ENCODE results near the gene PPP1R9B. TPM values are rescaled to one million over a fixed set of nuclear protein-coding genes. Genes with fewer than 3 reads are reported as not detected.

The PPP1R9B gene, protein sequence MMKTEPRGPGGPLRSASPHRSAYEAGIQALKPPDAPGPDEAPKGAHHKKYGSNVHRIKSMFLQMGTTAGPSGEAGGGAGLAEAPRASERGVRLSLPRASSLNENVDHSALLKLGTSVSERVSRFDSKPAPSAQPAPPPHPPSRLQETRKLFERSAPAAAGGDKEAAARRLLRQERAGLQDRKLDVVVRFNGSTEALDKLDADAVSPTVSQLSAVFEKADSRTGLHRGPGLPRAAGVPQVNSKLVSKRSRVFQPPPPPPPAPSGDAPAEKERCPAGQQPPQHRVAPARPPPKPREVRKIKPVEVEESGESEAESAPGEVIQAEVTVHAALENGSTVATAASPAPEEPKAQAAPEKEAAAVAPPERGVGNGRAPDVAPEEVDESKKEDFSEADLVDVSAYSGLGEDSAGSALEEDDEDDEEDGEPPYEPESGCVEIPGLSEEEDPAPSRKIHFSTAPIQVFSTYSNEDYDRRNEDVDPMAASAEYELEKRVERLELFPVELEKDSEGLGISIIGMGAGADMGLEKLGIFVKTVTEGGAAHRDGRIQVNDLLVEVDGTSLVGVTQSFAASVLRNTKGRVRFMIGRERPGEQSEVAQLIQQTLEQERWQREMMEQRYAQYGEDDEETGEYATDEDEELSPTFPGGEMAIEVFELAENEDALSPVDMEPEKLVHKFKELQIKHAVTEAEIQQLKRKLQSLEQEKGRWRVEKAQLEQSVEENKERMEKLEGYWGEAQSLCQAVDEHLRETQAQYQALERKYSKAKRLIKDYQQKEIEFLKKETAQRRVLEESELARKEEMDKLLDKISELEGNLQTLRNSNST
- total RNA-seq (2022; extraction: Qiagen RNA extraction; ENCODE audit: low read depth) = 35.3 to 62.2 TPM (median 57.5 TPM) in 5 replicates

DNA sequence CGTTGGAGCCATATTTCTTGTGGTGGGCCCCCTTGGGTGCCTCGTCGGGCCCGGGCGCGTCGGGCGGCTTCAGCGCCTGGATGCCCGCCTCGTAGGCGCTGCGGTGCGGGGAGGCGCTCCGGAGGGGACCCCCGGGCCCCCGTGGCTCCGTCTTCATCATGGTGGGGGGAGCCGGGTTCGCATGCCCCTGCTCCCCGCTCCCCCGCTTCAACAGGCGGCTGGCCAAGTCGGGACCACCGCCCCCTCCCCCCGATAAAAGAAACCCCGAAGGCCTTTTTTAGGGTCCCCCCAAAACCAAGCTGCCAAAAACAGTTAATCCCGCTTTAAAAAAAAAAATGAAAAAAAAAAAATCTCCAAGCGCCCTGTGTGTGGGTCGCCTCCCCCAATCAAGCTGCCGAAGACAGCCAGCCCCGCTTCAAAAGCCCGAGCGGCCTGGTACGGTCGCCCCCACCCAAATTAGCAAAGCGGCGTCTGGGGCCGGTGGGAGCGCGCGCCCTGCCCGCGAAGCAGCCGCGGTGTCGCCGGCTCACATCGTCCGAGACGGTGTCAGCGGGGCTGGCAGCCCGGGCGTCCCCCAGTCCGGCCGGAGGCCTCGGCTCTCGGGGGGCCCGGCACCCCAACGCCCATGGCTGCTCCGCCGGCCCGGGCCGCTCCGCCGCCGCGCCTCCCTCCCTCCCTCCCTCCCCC, at the start of gene PPP1R9B:
Gene PPP1R9B, minus strand, starts transcription at position 324 of the 687 bp plus-strand sequence. Its CDS starts 164 bp downstream, at position 160.

DNA sequence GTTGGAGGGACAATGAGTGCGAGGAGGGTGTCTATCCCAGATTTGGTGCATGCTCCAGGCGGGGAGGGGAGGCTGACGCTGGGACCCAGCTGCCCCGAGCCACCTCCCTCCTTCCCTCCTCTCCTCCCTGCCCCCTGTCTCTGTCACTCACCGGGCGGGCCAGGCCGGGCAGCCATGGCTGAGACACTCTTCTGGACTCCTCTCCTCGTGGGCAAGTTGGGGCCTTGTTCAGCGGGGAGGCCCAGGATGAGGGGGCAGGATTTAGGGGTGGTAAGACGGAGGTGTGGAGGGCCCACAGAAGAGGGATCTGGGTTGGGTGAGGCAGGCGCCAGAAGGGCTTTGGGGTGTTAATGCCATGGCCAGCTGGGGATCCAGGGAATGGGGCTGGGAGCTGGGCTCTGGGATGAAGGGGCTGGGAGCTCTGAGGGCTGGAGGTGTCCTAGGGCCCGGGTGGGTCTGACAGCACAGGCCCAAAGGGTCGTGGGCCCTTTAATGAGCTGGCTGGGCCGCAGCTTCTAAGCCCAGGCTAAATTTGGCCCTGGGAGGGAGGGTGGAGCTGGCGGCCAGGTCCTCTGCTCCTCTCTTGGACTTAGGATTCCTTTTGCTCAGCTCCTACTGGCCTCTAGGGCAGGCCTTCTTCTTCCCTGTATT, 15.5 kb upstream of the PPP1R9B start, which contains the start of gene SGCA:
Gene SGCA, plus strand, starts transcription at position 139 of the 651 bp plus-strand sequence. Its CDS starts 36 bp downstream, at position 175.

DNA sequence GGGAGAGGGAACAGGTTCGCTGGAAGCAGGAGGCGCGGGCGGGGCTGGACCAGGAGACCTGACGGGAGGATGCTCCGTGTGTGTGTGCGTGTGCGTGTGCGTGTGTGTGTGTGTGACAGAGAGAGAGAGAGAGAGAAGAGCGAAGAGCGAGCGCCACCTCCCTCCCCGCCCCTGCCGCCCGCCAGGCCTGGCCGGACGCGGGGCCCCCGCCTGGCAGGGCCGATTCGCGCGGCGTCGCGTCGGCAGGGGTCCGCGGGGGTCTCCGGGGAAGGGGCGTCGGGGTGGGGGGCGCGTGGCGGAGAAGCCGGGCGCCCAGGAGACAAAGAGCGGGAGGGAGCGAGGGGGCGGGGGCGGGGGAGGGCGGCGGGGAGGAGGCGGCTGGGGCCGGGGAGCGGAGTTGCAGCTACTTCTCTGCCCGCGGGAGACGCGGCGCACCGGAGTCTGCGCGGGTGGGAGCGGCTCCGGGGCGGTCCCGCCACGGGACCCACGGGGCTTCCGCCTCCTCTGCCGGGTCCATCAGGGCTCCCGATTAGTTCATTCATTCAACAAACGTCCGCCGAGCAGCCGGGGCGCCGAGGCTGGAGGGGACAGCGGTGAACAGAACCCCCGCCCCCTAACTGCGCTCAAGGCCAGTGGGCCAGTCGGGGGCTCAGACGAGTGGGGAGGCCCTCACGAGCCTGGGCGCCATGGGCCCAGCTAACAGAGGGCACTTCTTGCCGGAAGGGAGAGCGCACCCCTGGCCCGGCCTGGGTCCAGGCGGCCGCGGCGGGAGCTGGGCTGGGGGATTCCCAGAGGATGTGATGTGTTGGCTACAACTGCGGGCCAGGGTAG, 20.5 kb downstream of the PPP1R9B start, which contains the start of gene SAMD14:
Gene SAMD14, minus strand, starts transcription at position 433 of the 831 bp plus-strand sequence. CDS start 5,201 bp downstream, outside the sequence.

DNA sequence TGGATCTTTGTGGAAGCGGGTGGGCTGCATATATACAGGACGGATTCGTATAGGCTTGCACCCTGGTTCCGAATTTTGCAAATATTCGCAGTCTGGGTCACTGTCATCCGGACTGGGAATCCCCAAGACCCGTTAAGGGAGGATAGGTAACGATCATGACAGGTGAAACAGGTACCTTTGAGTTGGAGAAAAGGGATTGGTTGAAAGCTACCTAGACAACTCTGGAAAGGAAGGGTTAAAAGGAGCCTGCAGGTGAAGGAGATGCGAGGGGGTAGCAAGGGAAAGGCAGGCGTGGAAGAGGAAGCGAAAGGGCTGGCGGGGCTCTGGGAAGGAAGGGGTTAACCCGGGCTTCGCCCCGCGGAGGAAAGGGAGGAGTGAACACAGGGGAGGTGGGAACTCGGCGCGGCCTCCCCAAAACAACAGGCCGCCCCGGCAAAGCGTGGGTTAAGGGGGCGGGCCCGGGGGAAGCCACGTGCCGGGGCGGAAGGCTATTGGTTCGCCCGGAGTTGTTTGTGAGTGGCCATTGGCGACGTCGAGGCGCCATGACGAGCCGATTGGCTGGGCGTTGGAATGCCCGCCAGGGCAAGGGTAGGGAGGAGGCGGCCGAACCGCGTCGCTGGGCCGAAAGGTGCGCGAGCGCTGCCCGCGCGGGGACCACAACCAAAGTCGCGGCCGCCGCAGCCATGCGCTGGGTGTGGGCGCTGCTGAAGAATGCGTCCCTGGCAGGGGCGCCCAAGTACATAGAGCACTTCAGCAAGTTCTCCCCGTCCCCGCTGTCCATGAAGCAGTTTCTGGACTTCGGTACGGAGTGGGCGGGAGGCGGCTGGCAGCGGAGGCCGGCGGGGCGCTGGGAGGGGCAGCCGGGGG, 55.5 kb downstream of the PPP1R9B start, which contains the start of gene PDK2:
Gene PDK2, plus strand, starts transcription at position 599 of the 867 bp plus-strand sequence. Its CDS starts 85 bp downstream, at position 684.

Other genes with a start within 250 kb of the PPP1R9B start
- gene DLX4, start 181.5 kb downstream of the PPP1R9B start, total RNA-seq (2022; extraction: Qiagen RNA extraction; ENCODE audit: low read depth) = 1.9 to 4.5 TPM (median 3.5 TPM) in 5 replicates
- 0.07 to 0.12 TPM (median 0.07 TPM) in 3 of 5 replicates, not detected in the others for gene DLX3, start 155.5 kb downstream of the PPP1R9B start, total RNA-seq (2022; extraction: Qiagen RNA extraction; ENCODE audit: low read depth)
- gene ITGA3, start 94.6 kb downstream of the PPP1R9B start, total RNA-seq (2022; extraction: Qiagen RNA extraction; ENCODE audit: low read depth) = 314 to 512 TPM (median 475 TPM) in 5 replicates
- gene PDK2, start 55.3 kb downstream of the PPP1R9B start, total RNA-seq (2022; extraction: Qiagen RNA extraction; ENCODE audit: low read depth) = 13.8 to 22.5 TPM (median 18.4 TPM) in 5 replicates
- gene SAMD14, start 20.5 kb downstream of the PPP1R9B start, total RNA-seq (2022; extraction: Qiagen RNA extraction; ENCODE audit: low read depth) = 0.37 to 0.61 TPM (median 0.51 TPM) in 5 replicates
- gene SGCA, start 15.3 kb upstream of the PPP1R9B start, total RNA-seq (2022; extraction: Qiagen RNA extraction; ENCODE audit: low read depth) = 0.95 to 1.6 TPM (median 1.2 TPM) in 5 replicates
- gene COL1A1, start 51.0 kb upstream of the PPP1R9B start, total RNA-seq (2022; extraction: Qiagen RNA extraction; ENCODE audit: low read depth) = 4.5 to 10.2 TPM (median 8.2 TPM) in 5 replicates
- 18.3 to 24.2 TPM (median 20.8 TPM) in 5 replicates for gene TMEM92, start 123.8 kb upstream of the PPP1R9B start, total RNA-seq (2022; extraction: Qiagen RNA extraction; ENCODE audit: low read depth)
- gene XYLT2, start 195.4 kb upstream of the PPP1R9B start, total RNA-seq (2022; extraction: Qiagen RNA extraction; ENCODE audit: low read depth) = 14.3 to 25.7 TPM (median 23.4 TPM) in 5 replicates
- gene MRPL27, start 222.5 kb upstream of the PPP1R9B start, total RNA-seq (2022; extraction: Qiagen RNA extraction; ENCODE audit: low read depth) = 135 to 161 TPM (median 145 TPM) in 5 replicates
- 14.1 to 17.0 TPM (median 15.3 TPM) in 5 replicates for gene EME1, start 222.6 kb upstream of the PPP1R9B start, total RNA-seq (2022; extraction: Qiagen RNA extraction; ENCODE audit: low read depth)
- gene LRRC59, start 246.8 kb upstream of the PPP1R9B start, total RNA-seq (2022; extraction: Qiagen RNA extraction; ENCODE audit: low read depth) = 228 to 243 TPM (median 236 TPM) in 5 replicates

Data from A549 treated with ZK216348 at 1 μM for 4 hours (cell line).